ENCODE measurements around the gene UCN.
"Not testable (repeated sequence)": the region's sequence is repeated elsewhere in the genome, so short reads cannot be mapped to it uniquely, and the experiment has no call there.

Gene UCN, protein sequence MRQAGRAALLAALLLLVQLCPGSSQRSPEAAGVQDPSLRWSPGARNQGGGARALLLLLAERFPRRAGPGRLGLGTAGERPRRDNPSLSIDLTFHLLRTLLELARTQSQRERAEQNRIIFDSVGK

DNA sequence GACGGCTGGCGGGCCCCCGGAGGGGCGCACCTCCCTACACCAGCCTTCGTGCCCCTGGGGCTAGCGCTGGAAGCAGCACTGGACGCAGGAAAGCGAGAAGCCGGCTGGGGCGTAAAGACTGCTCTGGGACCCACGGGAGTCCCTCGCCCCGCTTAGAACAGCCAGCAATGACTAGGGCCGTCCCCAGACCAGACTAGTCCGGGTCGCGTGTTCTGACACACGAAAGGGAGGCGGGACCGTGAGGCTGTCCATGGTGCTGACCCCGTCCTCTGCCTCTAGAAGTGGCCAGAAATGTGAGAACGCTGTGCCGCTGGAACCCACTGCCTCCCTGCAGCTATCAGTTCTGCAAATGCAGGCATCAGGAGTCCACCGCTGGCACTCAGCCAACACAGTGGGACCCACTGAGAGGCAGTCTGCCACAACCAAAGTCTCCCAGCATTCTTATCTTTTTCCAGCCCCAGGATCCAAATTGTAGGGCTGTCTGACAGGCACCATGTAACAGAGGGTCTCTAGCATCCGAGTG lies at the start of gene UCN:
TSS of gene UCN (minus strand) at position 87 of the 523 bp plus-strand sequence. CDS start 550 bp downstream, outside the sequence.
- DNase-seq = no peak

DNA sequence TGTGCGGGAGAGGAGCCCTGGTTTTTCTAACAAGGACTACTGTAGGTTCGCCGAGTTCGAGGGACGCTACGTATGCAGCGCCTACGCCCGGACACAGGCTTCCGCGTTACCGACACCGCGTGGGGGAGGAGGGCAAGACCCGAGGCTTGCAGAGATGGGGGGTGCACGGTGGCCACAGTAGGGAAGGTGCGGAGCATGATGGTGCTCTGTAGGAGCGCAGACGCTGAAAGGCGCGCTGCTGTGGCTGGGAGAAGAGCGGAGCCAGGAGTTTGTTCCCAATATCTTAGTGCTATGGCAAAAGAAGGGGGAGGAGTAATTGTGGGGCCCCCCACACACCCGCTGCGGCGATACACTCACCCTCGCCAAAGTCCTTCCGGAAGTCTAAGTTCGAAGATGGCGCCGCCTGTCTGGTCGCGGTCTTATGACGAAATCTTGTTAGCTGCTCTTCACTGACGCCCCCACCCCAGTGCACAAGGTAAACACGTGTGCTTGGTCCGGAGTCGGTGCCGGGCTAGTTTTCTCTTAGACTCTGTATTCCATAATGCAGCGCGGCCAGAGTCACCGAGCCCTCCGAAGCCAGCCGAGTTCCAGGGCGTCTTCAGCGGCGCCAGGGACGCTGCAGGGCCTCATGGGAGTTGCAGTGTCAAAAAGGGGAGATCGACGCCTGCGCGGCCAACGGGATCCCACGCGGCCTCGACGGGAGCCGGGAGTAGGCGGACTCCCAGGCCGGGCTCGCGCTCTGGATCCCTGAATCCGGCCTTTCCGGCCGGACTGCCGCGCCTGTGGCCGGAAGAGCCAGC lies 48.3 kb upstream of the UCN start, which contains the start of gene GTF3C2:
TSS of gene GTF3C2 (minus strand) at position 383 of the 800 bp plus-strand sequence. CDS start 13,210 bp downstream, outside the sequence.
- DNase-seq = peak; percentile 91 to 94

DNA sequence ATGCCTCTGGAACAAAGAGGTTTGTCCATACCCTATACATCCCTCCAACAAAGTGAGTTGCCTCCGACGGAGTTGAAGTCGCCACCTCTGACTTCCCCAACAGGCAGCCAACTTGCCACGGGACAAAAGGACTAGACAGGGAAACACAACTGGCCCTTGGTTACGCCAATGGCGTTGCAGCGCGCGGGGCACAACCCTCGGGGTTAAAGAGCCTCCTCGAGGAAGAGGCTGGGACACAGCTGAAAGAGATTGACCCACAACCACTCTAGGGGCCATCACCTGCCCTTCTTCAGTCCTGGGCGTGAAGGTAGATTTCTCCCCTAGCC lies 47.8 kb upstream of the UCN start:
- no peak for DNase-seq

DNA sequence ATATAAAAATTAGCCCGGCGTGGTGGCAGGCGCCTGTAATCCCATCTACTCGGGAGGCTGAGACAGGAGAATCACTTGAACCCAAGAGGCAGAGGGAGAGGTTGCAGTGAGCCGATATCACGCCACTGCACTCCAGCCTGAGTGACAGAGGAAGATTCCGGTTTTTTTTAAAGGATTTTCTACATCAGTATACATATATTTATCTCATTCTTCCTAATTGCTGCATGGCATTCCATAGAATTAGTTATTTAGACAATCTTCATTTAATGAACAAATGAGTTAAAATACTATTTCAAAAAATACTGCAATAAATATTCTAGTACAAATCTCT lies 46.3 kb upstream of the UCN start:
- no peak for DNase-seq

DNA sequence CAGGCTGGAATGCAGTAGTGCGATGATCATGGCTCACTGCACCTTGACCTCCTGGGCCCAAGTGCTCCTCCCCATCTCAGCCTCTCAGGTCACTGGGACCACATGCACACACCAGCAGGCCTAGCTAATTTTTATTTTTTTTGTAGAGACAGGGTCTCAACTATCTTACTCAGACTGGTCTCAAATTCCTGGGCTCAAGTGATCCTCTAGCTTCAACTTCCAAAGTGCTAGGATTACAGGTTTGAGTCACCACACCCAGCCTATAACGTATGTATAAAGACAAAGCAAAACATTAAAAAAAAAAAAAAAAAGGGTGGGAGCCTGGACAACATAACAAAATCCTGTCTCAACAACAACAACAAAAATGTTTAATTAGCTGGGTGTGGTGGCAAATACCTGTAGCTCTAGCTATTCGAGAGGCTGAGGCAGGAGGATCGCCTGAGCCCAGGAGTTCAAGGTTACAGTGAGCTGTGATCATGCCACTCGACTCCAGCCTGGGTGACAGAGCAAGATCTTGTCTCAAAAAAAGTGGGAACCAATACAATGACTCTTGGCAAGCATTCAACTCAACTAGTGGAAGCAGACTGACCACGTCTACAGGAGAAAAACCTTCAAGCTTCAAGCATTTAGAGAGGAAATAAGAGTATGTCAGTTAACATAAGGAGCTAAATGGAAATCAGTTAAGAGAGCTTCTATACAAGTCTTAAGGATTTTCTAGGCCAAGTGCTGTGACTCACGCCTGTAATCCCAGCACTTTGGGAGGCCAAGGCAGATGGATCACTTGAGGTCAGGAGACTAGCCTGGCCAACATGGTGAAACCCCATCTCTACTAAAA lies 45.7 kb upstream of the UCN start:
- DNase-seq = no peak

DNA sequence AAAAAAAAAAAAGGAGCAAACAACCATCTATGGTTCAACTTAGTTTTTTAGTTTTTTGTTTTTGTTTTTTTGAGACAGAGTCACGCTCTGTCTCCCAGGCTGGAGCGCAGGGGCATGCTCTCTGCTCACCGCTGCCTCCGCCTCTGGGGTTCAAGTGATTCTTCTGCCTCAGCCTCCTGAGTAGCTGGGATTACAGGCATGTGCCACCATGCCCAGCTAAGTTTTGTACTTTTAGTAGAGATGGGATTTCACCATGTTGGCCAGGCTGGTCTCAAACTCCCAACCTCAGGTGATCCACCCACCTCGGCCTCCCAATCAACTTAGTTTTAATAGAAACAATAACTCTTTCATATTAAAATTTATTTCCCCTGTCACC lies 45.1 kb upstream of the UCN start:
- DNase-seq = not testable (repeated sequence)

DNA sequence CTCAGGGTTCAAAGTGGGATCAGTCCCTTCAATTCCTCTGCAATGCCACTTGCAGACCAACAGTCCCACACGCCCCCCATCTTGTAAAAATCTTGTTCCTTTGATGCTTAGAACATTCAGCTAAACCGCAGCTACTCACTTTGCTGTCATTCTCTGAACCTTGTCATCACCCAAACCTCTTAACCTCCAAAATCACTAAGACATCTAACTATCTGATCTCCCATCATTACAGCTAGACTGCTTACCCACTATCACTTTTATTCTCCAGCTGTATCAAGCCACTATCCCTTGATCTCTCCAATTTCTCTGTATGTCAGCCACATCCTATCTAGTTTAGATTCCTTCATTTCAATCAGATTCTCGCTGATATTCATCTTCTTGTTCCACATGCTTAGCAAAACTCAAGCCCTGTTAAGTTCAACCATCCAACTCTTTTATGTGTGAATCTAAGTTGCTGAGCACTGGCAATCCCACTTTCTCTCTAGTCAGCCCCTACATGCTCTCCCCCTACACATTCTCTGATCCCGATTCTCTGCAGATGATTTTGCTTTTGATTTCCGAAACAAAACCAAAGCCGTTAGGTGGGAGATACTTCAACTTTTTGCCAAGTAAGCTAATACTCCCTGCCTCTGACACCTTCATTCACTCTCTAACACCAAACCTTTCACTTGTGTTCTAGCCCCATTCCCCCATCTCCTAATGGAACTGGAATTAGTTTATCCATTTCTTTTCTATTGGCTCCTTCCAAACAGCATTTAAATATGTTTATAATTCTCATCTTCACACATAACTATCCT lies 43.8 kb upstream of the UCN start:
- no peak for DNase-seq

DNA sequence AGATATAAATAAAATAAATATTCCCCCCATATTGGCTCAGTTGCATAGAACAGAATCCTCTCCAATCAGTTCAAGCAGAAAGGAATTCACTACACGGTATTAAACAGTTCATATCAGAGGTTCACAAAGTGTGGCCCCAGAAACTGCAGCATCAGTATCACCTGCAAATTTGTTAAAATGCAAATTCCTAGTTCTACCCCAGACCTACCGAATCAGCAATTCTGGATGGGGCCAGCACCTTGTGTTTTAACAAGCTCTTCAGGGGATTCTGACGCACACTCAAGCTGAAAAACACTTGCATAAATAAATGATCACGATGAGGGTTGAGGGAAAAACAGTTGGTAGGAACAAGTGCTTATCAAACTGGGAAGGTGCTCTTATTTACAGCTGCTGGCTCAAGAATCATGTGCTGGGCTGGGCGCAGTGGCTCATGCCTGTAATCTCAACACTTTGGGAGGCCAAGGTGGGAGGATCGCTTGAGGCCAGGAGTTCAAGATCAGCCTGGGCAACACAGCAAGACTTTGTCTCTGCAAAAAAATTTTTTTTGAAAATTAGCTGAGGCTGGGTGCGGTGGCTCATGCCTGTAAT lies 42.0 kb upstream of the UCN start:
- no peak for DNase-seq

DNA sequence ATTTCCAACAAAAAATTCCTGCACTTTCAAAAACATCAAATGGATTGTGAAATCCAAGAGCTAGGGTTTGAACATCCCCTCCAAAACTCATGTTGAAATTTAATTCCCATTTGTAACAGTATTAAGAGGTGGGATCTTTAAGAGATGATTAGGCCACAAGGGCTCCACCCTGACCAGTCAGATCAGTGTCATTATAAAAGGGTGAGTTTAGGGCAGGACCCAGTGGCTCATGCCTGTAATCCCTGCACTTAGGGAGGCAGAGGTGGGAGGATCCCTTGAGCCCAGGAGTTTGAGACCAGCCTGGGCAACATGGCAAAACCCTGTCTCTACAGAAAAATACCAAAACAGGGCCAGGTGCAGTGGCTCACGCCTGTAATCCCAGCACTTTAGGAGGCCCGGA lies 39.4 kb upstream of the UCN start:
- DNase-seq = no peak

DNA sequence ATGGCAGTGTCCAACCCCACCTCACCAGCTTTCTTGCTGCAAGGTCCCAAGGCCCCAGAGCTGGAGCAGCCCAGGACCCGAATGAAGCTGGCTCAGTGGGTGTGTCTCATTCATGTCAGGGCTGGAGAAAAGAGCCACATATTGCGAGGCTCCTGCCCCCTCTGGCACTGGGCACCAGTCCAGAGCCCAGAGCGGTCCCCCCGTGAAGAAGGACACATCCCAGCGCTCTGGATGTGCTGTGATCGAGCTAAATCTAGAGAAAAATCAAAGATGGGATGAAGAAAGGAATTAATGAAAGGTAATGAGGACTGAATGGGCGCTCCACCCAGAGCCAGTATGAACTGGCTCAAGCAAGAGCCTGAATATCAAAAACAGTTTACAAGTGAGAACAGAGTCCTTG lies 27.9 kb upstream of the UCN start:
- DNase-seq = no peak

DNA sequence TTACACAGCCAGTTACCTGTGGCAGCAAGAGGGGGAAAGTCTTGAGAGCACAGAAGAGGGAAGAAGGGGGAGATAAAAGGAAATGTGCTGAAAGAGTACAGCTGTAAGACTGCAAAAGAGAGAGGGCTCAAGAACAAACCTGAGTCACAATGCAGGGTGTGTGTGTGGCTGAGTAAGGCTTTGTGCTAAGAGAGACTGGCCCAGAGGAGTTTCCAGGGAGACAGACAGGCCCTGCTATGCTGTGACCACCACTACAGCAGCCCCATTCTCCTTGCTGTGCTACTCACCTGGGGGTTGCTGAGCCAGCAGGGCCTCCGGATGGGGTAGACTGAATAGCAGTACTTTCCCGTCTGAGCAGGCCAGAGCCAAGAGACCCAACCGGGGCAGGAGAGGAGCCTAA lies 27.1 kb upstream of the UCN start:
- no peak for DNase-seq

DNA sequence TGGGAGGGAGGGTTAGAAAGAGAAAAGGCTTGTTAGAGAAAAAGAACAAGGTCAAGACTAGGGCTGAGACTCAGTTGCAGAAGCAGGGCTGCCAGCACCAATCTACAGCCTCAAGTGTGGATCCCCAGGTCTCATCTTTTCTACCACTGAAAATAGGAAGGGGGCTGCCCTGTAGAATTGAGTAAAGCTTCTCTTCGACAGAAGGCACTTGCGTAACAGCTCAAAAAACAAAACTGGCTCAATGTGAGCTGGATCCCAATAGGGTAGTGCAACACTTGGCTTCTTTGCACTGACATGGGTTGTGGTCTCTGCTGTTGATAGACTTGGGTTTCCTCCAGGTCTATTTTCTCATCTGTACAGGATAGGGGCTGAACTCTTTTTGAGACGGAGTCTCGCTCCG lies 16.5 kb upstream of the UCN start:
- no peak for DNase-seq

DNA sequence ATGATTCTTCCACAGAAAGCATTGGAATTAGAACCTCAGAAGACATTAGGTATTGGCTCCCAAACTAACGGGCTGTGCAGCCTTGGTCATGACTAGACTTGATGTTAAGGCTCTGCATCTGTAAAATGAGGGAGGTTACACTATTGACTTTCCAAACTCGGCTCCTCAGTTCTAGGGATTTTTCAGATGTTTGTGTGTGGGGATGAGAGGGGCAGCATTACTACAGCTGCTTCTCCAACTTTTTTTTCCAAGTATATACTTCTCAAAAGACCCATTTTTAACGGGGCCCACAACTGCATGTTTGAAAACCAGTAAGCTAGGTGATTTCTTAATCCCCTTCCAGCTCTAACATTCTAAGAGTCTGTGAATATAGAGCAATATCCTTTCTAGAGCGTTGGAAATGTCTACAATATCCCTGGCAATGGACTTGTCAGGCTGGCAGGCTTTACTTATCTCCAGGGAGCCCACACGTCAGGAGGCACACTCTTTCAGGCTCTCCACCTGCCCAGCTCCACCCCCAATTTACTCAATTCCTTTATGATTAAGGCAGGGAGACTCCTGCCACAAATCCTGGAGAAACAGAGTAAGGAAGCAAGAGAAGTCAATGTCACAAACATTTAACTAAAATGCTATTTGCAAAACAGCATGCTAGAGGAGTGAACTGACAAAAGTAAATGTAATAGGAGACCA lies 15.5 kb upstream of the UCN start:
- no peak for DNase-seq

DNA sequence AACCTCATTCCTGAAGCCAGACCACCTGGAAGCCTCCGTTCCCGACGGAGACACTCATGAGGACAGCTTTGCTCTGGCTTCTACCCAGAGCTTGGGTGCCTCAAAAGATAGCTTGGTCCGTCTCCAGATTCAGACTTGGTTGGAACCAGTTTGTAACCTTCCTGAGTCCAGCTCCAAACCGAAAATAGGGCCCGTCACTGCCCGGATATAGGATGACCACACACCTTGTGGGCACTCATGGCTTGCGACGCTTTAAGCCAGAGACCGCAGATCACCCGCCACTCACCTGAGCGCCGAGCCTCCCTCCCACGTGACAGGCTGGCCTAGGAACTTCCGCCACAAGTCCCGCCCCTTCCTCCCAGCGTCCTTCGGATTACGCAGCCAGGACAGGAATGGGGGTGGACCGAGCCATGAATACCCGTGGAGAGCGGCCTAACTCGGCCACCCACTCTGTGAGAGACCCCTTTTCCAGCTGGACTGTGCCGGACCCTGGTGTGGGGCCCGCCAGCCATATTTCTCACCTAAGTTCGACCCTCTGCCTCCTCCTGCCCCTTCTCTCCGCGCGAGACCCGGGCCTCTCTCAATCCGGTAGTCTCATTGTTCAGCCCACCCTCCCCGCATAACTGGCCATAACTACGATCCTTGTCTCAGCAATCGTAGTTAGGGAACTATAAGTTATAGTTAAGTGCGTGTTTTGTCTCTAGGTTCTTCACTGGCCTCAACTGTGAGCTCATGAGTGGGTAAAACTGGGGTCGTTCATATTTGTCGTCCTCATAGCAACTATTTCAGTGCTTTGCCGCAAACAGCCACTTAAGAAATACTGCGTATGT lies 14.7 kb upstream of the UCN start, which contains the start of gene MPV17:
TSS of gene MPV17 (minus strand) at position 332 of the 830 bp plus-strand sequence. CDS start 580 bp downstream, outside the sequence.
- peak; percentile 90 to 92 for DNase-seq

DNA sequence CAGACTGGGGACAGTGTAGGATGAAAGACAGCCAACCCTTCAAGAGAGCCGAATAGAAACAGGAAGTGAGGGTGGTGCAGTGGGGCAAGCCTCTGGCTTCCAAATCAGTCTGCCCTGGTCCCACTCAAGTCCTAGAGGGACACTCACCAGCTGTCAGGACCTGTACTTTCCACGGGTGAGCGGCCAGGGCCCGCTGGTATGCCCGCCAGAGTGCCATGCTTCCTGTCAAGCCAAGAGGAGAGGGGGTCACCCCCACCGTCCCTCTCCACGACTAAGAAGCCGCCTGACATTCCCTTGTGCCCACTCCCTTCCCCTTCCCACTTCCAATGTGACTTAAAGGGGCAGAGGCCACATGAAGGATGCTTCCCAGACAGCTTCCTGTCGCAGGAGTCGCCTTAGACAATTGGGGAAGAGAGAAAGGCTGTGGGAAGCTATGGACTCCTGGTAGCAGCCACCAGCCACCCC lies 14.1 kb upstream of the UCN start:
- DNase-seq = peak in 1 of 2 experiments; percentile 16

DNA sequence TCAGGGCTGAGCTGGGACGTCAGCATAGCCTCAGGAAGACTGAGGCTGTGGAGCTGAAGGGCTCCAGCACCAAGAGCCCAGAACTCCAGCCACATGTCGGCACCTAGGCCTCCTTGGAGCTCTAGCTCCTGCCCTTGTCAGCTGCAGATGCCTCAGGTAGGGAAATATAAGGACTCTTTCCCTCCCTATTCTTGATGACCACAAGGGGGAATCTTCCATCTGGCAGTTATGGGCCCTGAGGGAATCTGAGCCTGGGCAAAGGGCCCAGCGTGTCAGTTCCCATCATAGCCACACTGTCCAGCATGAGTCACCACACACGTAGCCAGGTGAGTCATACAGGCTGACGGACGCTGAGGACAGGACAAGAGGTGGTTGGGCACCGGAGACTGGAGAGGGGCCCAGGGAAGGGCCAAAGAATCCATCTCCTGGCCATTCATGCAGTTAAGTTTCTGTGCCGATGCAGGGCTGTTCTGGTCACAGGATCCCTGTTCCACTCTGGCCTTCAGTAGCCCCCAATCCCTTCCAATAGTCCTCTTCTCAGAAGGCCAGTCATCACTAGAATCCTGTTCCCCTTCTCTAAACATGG lies 12.8 kb upstream of the UCN start:
- no peak for DNase-seq

DNA sequence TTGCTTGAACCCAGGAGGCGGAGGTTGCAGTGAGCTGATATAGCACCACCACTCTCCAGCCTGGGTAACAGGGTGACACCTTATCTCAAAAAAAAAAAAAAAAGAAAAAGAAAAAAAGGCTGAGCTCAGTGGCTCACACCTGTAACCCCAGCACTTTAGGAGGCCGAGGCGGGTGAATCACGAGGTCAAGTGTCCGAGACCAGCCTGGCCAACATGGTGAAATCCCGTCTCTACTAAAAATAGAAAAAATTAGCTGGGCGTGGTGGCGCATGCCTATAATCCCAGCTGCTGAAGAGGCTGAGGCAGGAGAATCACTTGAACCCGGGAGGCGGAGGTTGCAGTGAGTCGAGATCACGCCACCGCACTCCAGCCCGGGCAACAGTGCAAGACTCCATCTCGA lies 11.6 kb upstream of the UCN start:
- not testable (repeated sequence) for DNase-seq

DNA sequence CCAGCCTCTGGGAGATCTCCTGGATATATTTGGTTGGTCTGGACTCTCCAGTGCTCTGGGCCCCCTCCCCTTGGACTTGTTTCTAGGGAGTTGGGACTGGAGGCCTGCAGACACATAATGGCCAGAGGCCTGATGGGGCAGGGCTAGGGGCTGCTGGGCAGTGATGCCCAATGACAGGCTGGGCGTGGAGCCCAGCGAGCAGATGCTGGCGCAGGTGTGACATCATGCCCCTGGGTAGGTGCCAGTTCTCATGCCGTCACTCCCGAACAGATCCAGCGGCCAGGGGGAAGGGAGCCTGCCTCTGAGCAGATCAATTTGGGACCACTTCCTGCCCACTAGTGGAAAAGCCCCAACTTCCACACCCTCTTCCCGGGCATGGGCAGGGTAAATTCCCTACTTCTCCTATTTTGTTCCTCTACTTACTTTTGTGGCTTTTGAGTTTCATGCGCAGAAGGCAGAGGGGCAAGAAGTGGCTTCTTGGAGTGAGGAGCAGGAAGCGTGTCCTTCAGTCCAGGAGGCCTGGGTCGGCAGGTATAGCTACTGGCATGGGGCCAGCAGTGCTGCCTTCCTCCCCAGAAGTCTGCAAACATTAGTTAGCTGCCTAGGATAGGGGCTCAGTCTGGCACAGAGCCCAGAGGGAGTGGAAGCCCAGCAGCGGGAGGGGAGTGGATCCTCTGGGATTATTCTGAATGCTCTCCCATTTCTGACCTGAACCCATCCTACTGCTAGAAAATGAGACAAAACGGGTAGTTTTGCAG lies 8.6 kb upstream of the UCN start:
- DNase-seq = no peak

DNA sequence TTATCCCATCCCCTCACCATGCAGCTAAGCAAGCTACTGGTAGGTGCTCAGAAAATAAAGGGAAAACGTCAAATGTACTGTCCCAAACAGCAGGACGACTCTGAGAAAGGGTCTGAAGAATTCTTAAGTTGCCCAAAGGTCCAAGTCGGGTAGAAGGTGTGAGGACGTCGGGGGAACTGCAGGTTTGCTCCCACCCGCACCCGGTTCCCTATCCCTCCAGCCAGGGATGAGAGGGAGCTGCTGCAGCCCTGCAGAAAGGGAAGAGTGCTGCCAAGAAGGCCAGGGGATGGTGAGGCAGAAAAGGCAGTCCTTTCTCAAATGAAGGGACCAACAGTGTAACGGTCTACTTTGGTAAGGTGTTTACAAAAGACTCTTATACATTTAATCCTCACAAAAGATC lies 6.9 kb upstream of the UCN start:
- no peak for DNase-seq

DNA sequence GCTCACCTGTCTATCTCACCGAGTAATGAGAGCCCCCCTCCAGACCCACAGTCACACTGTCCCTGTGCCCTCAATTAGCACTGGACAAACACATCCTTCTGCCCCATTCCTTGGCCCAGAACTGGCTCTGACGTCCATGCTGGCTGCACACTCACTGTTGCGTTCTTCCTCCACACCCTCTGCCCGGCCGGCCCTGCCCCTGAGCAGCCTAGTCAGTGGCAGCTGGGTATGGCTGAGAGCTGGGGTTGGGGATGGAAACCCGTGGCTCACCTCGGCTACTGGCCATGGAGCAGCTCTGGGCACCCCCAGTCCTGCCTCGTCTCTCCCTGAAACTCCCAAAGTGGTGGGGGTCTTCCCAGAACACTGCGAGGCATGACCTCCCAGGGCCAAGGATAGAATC lies 6.5 kb upstream of the UCN start:
- no peak for DNase-seq
